T47D (cell line): ENCODE data around the gene CNPY3.
"Not testable (repeated sequence)": the region's sequence is repeated elsewhere in the genome, so short reads cannot be mapped to it uniquely, and the experiment has no call there.

Experiments used
- DNase-seq, 2 experiments: peaks; one replicate each; pipeline versions ENCODE4 v3.0.0 to v3.0.0-alpha.2; 2011 to 2012; ENCODE audit warnings: low read depth in 1 of 2, low spot score in 1 of 2
- JUND ChIP-seq: IDR thresholded peaks from 2 replicates; pipeline ENCODE4 v1.6.1; 2012; ENCODE audit warnings: low read depth
- in situ Hi-C: cut with HindIII; loops from 2 replicates; pipeline ENCODE4 v1.10.0; 2016; ENCODE audit warnings: low sequenced_read_pairs, low pct_unique_long_range_greater_than_20kb

CNPY3 gene

GRCh38 chr6:42928986-42929820 lies at the start of gene CNPY3:
Gene CNPY3 (plus strand): TSS chr6:42929480. CDS start chr6:42929571, 91 bp downstream.
- TF ChIP-seq JUND = no peak
- in situ Hi-C loops = no loop called here

DNA sequence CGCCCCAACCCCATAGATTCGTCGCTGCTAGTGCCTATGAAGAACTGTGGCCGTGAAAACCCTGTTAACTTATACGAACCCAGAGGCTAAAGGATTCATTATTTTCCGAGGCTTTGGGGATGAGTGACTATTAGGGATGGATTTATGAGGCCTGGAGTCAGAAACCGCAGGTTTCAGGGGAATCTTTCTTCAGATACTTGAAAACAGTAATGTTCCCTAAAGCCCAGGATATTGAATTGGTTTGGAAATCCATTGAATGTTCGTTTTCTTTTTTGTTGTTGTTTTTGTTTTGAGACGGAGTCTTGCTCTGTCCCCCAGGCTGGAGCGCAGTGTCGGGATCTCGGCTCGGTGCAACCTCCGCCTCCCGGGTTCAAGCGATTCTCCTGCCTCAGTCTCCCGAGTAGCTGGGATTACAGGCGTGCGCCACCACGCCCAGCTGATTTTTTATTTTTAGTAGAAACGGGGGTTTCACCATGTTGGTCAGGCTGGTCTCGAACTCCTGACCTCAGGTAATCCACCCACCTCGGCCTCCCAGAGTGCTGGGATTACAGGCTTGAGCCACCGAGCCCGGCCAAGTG lies 49.0 kb upstream of the CNPY3 start:
- DNase-seq, in situ Hi-C loops: not testable (repeated sequence)

More at GRCh38 chr6:42928986-42929820, at the start of gene CNPY3:
- peak; percentile 90 to 95 for DNase-seq

GRCh38 chr6:42880871-42881270 lies 48.4 kb upstream of the CNPY3 start:
- in situ Hi-C loops, DNase-seq: not testable (repeated sequence)

GRCh38 chr6:42885702-42886101 lies 43.6 kb upstream of the CNPY3 start:
- in situ Hi-C loops = no loop called here
- TF ChIP-seq JUND = no peak
- DNase-seq = no peak

DNA sequence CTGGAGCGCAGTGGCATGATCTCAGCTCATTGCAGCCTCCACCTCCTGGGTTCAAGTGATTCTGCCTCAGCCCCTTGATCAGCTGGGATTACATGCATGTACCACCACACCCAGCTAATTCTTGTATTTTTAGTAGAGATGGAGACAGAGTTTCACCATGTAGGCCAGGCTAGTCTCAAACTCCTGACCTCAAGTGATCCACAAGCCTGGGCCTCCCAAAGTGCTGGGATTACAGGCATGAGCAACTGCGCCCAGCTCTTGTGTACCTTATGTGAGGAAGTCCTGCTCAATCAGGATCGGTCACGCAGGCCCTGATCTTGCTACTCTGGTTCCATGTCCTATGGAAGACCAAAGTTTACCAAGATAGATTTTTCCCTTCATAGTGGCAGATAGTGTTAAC lies 41.1 kb upstream of the CNPY3 start:
- in situ Hi-C loops, DNase-seq: not testable (repeated sequence)

- in situ Hi-C loops = no loop called here
- peak in 1 of 2 experiments; percentile 10 for DNase-seq
- TF ChIP-seq JUND = no peak
Measured at GRCh38 chr6:42889815-42890214, 39.5 kb upstream of the CNPY3 start.

DNA sequence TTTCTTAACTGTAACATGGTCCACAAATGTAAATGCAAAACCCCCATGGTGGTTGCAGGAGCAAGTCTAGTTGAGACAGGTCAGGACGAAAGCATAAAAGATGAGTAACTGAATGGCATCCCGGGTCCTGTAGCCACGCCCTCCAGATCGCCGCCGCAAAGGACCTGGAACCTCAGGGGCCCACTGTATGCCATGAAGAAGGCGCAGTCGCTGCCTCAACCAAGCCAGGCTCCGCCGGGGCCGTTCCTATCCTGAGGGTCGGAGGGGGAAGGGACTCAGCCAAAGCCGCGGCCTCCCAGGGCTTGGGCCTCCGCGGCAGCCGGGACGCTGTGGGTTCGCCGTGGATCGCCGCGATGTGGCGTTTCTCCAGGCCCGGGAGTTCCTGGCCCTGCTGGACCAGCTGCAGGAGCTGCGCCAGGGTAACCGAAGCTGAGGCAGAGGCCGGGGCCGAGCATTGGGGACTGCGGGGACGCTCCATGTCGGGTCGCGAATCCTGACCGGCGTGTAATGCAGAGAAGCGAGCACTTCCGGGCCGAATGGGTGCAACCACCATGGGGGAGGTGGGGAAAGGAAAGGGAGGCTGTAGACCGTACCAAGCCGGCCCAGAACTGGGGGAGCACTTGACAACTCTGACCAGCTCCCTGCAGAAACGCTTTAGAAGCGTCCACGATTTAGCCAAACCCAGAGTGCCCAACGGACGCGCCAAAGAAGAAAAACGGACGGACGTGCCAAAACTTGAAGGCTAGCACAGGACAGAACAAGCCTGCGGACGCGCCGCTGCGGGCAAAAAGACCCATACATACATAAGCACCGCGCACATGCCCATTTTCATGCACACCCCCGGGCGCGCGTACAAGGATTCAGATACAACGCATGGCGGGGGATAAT lies 38.7 kb upstream of the CNPY3 start:
- peak; percentile 7; the same call in 1 of the 2 replicates for TF ChIP-seq JUND
- peak; percentile 91 to 99 for DNase-seq
- in situ Hi-C loops = no loop called here

DNA sequence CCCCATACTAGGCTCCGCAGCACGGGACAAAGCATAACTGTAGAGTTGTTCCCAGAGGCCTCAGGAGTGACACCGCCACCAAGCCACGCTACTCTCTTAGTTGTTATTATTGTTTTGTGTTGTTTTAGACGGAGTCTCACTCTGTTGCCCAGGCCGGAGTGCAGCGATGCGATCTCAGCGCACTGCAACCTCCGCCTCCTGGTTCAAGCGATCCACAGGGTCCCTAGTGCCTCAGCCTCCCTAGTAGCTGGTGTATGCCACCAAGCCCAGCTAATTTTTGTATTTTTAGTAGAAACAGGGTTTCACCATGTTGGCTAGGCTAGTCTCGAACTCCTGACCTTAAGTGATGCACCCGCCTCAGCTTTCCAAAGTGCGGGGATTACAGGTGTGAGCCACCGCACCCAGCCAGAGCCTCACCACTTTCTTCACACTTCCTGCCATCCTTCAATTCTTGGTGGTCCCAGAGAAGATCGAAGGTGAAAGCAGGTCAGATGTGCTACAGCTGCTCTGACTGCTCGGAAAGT lies 38.0 kb upstream of the CNPY3 start:
- no peak for DNase-seq
- in situ Hi-C loops = no loop called here
- TF ChIP-seq JUND = no peak

- DNase-seq, in situ Hi-C loops: not testable (repeated sequence)
Measured at GRCh38 chr6:42894041-42894828, 35.0 kb upstream of the CNPY3 start.

- DNase-seq = no peak
- TF ChIP-seq JUND = no peak
- in situ Hi-C loops = no loop called here
Measured at GRCh38 chr6:42896178-42896719, 33.0 kb upstream of the CNPY3 start.

DNA sequence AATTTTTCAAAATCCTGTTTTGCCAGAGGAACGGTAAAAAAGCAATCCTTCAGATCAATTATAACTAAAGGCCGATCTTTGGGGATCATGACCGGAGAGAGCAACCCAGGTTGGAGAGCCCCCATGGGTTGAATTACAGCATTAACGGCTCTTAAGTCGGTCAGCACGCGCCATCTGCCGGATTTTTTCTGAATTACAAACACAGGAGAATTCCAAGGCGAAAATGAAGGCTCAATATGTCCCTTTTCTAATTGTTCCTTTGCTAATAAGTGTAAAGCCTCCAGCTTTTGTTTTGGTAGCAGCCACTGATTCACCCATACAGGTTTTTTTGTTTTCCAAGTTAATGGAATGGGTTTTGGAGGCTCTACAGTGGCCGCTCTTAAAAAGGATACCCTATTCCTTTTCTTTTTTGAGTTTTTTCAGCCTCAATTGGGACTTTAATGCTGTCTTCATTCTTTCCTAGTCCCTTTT lies 30.4 kb upstream of the CNPY3 start:
- peak in 1 of 2 experiments; percentile 75 for DNase-seq
- in situ Hi-C loops = no loop called here
- TF ChIP-seq JUND = no peak
